ENCODE data around the gene ZNF701.
"Not testable (repeated sequence)": the region's sequence is repeated elsewhere in the genome, so short reads cannot be mapped to it uniquely, and the experiment has no call there.

Gene ZNF701

GRCh38 chr19:52567921-52568320 is 2.2 kb upstream of the ZNF701 start:
- no peak for DNase-seq

GRCh38 chr19:52569638-52569999 is 468 bp upstream of the ZNF701 start:
- DNase-seq: not testable (repeated sequence)

- no peak for DNase-seq
These were observed 14.8 kb downstream of the ZNF701 start for GRCh38 chr19:52584736-52585440.

- DNase-seq: no peak
These were observed 15.5 kb downstream of the ZNF701 start for GRCh38 chr19:52585604-52586003.

GRCh38 chr19:52590728-52591127 is 20.6 kb downstream of the ZNF701 start:
- no peak for DNase-seq

- DNase-seq: no peak
These were observed 22.2 kb downstream of the ZNF701 start for GRCh38 chr19:52592301-52592700.

- DNase-seq: not testable (repeated sequence)
These were observed 23.4 kb downstream of the ZNF701 start for GRCh38 chr19:52593441-52593840.

GRCh38 chr19:52599241-52599640 is 29.2 kb downstream of the ZNF701 start:
- DNase-seq: no peak

- no peak for DNase-seq
These were observed 30.5 kb downstream of the ZNF701 start for GRCh38 chr19:52600639-52601024.

GRCh38 chr19:52601025-52601973 is 31.2 kb downstream of the ZNF701 start:
- peak; percentile 68 for DNase-seq

- not testable (repeated sequence) for DNase-seq
These were observed 31.9 kb downstream of the ZNF701 start for GRCh38 chr19:52601974-52602366.

GRCh38 chr19:52602941-52603340 is 32.9 kb downstream of the ZNF701 start:
- DNase-seq: no peak

GRCh38 chr19:52603558-52604207 is 33.6 kb downstream of the ZNF701 start:
- no peak for DNase-seq

- no peak for DNase-seq
These were observed 43.3 kb downstream of the ZNF701 start for GRCh38 chr19:52613299-52613906.

- DNase-seq: no peak
These were observed 51.3 kb downstream of the ZNF701 start for GRCh38 chr19:52621376-52621775.

- DNase-seq: no peak
These were observed 52.2 kb downstream of the ZNF701 start for GRCh38 chr19:52622261-52622660.

GRCh38 chr19:52626915-52627314 is 56.8 kb downstream of the ZNF701 start:
- no peak for DNase-seq

- DNase-seq: not testable (repeated sequence)
These were observed 57.4 kb downstream of the ZNF701 start for GRCh38 chr19:52627441-52627840.

GRCh38 chr19:52635786-52636570 is 65.9 kb downstream of the ZNF701 start:
- no peak for DNase-seq

Measured in NCI-H2227 treated with DMSO at 0.1 percent for 48 hours (cell line).